G401.6 (cell line): Measurements from ENCODE around the gene ZNF614.
"Not testable (repeated sequence)": the region's sequence is repeated elsewhere in the genome, so short reads cannot be mapped to it uniquely, and the experiment has no call there.

Experiments used
- FAIRE-seq: peaks from 2 replicates; lab custom pipeline; 2012; peaks lifted over from hg19 to GRCh38; lab: Jason Lieb, UNC

The ZNF614 gene

DNA sequence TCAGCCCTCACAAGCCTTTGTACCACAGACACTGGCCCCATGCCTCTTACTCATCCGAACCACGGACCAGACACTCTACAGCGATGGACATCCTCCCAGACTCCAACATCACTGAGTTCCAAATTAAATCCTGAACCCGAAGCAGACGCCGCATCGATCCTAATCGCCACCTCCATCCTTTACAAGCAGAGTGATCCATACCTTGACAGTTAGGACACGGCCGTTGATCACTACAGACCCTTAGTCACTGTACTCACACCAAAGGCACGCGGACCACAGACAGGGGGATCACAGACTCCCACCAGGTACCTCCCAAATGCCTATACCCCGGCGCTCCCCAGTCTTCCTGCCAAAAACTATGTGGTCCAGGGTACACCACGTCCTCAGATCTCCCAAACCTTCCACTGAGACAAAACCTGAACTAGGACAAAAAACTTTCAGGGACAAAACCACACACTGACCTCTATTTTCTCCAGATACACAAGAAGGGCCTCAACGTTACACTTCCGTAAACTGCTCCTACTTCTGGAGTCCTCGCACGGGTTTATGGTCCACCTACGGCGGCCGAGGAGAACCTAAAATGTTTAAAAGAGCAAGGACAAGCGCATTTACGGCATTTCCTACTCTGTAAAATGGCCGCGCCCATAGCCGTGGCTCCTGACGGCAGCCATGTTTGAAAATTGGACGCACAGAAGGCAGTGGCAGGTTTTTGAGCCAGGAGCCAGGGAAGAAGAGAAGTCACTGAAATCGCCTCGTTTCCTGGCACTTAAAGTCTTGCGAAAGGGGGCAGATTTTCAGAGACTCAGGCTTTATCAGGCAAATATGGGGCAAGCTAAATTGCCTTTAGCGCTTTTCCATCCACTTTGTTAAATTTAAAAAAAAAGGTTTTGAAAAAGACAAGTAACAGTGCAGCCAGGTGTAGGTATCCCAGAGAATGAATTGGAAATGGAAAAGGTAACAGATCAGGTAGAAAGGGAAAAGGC is 41.6 kb downstream of the ZNF614 start, which contains the start of gene ZNF350:
Gene ZNF350, minus strand, starts transcription at position 532 of the 983 bp plus-strand sequence. CDS start 12,480 bp downstream, outside the sequence.
- FAIRE-seq = peak; percentile 92

- FAIRE-seq = no peak
Measured at GRCh38 chr19:51983361-51983760, 44.8 kb downstream of the ZNF614 start.

DNA sequence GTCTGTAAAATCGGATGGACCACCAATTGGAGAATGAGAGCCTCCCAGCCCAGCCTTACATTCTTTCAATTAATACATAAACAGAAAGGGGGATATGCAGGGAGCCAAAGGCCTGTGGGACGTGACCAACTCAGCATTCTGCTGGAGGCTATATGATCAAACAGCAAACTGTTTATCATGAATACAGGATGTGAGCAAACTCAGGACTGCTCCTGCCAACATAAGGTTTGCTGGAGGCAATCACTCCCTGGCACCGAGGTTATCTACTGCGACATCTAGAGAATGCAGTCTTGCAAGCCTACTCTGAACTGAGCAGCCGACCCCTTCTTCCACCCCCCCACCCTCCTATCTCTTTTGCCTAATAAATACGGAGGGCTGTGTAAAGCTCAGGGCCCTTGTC is 47.3 kb downstream of the ZNF614 start:
- FAIRE-seq = not testable (repeated sequence)

GRCh38 chr19:51980116-51980736 is 48.0 kb downstream of the ZNF614 start:
- FAIRE-seq = no peak

DNA sequence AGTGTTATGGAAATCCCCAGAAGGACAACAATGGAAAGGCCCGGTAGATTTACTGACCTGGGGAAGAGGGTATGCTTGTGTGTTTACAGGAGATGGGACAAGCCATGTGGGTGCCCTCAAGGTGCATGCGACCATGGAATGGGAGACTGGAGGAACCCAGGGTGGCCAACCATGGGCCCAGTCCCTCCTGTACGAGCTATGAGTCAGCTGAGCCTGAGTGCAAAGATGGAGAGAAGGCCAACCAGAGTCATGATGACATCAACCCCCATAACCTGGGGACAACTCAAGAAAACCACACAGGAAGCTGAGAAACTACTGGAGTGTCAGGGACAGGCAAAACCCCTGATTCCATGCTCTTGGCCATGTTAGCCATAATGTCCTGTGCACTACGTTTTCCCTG is 49.3 kb downstream of the ZNF614 start:
- FAIRE-seq = no peak

GRCh38 chr19:51977346-51977745 is 50.8 kb downstream of the ZNF614 start:
- FAIRE-seq = no peak

- no peak for FAIRE-seq
Measured at GRCh38 chr19:51976852-51977251, 51.3 kb downstream of the ZNF614 start.

DNA sequence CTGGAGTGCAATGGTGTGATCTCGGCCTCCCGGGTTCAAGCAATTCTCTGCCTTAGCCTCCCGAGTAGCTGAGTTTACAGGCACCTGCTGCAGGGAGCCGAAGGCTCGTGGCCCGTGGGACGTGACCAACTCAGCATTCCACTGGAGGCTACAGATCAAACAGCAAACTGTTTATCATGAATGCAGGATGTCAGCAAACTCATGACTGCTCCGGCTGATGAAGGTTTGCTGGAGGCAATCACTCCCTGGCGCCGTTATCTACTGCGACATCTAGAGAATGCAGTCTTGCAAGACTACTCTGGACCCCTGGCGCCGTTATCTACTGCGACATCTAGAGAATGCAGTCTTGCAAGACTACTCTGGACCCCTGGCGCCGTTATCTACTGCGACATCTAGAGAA is 52.4 kb downstream of the ZNF614 start:
- FAIRE-seq = not testable (repeated sequence)

DNA sequence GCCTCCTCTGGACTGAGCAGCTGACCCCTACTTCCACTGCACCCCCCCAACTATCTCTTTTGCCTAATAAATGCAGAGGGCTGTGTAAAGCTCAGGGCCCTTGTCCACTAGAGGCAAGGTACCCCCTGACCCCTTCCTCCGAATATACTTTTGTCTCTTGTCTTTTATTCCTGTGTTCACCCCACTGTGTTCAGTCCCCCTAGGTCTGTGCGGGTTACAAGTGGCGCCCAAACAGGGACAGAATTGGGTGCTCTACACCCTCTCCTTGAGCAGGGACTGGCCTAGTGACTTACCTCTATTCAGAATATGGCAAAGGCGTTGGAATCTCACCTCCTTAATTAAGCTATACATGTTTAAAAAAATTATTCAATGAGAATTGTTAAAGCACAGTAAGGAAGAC is 56.6 kb downstream of the ZNF614 start:
- no peak for FAIRE-seq

GRCh38 chr19:51970718-51971117 is 57.5 kb downstream of the ZNF614 start:
- no peak for FAIRE-seq

- no peak for FAIRE-seq
Measured at GRCh38 chr19:51965583-51965982, 62.6 kb downstream of the ZNF614 start.
